Activated CD4-positive, alpha-beta T cell treated with anti-CD3 and anti-CD28 coated beads, Interleukin-2, amount 50 U/mL, for 16 hours (primary cell): ENCODE measurements around the gene RIN3.

Experiments used
- DNase-seq: peaks from one replicate; pipeline ENCODE4 v3.0.0-alpha.2; 2020

The RIN3 gene

DNA sequence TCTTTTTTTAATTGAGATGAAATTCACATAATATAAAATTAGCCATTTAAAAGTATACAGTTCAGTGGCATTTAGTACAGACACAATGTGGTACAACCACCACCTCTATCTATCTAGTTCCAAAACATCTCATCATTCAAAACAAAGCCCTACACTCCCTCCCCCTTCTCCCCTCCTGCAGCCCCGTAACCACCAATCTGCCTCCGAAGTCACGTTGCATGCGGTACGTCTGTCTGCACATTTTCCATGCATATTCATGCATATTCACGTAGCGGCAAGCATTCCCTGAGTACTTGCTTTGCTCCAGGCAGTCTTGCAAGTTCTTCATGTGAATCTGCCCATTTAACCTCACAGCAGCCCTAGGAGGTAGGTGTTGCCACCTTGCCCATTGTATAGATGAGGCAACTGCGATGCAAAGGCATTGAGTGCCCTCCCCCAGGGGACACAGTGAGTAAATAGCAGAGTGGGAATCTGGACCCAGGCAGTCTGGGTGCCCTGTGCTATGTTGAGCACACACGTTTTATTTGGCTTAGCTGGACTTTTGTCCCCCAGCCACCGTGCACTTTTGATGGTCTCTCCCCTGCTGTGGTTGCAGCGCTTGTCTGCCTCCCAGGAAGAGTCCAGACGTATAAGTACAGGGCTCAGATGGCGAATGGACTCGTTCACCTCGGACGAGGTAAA lies 43.4 kb downstream of the RIN3 start:
- DNase-seq: no peak

DNA sequence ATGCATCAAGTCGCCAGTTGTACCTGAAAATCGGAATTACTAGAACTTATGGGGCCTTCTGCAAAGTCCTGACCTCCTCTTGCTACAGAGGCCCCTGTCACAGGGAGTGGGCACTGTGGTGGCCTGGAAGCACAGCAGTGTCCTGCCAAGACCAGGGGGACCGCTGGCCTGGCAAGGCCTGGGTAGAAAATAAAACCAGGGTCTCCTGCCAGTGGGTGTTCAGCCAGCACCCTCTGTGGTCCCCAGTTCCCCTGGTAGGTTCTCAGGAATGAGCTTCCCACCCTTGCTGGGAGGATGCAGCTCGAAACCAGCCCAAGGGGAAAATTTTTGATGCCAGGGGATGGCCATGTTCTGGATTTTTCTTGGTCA lies 43.9 kb downstream of the RIN3 start:
- no peak for DNase-seq

GRCh38 chr14:92558319-92558718 lies 44.7 kb downstream of the RIN3 start:
- DNase-seq: peak; percentile 66

DNA sequence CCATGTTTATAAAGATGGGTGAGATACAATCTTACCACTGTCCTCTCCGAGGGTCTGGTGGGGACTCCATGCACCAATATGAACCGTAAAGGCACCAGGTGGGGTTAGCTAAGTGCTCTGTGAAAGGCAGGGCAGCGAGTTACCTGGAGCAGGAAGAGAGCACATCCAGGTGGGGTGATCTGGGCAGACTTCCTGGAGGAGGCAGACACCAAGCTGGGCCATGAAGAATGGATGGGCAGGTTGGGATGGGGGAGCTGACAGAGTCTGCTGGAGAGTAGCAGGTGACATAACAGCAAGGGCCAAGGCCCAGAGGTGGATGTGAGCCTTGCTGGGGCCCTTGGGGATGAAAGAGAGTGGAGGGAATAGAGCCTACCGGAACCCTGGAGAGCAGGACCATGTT lies 45.9 kb downstream of the RIN3 start:
- no peak for DNase-seq

- DNase-seq: no peak
Measured at GRCh38 chr14:92560106-92560865, 46.7 kb downstream of the RIN3 start.

DNA sequence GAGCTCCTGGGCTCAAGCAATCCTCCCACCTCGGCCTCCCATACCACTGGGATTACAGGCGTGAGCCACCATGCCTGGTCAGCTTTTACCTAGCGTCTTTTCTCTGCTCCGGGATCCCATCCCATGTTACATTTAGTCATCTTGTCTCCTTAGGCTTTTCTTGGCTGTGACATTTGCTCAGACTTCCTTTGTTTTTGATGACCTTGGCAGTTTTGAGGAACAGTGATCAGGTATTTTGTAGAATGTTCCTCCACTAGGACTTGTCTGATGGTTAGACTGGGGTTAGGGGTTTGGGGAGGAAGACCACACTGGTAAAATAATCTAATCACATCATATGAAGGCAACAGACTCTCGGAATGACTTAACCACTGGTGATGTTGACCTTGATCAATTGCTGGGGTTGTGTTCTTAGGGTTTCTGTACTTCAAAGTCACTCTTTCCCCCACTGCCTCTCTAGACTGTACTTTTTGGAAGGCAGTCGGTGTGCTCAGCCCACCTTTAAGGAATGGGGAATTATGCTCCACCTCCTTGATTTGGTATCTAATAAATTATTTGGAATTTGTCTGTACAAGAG lies 48.4 kb downstream of the RIN3 start:
- peak; percentile 54 for DNase-seq

DNA sequence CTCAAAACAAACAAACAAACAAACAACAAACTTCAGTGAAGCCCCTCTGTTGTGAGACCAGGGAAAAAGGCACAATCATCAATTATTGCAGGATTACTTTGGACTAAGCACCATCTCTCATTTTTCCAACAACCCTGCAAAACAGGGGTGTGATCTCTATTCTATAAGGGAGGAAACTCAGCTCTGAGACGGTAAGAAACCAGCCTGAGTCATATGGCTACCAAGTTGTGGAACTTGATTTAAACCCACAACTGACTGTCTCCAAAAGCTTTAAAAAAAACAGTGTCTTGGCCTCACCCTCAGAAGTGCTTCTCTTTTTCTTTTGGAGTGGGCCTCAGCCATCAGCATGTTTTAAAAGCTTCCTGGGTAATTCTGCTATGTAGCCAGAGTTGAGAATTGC lies 49.8 kb downstream of the RIN3 start:
- DNase-seq: peak; percentile 82

GRCh38 chr14:92563765-92564285 lies 50.2 kb downstream of the RIN3 start:
- no peak for DNase-seq

DNA sequence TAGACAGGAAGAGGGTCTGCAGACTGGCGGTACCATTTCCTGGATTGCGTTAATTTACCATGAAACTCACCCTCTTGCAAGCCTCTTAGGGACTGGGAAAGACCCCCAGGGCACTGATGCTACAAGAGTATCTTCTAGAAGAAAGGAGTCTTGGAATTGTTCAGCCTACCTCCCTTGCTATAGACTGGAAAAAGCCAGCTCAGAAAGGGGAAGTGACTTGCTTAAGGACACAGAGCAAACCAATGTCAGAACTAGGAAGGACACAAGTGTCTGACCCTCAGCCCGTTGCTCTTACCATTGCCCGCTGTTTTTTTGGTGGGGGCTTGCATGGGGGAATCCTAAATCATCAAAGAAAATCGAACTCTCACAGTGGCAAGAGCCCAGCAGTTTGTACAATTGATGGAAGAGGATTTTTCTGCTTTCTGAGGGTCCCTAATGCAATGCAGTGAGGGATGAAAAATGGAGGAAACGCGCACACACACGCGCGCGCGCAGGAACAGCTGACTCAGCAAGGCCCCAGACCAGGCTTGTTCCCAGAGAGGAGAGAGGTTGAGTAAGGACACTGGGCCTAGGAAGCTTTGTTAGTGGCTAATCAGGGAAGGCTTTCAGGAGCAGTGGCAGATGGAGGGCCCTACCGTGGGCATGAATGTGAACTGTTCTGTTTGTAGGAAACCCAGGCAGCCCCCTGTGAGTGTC lies 50.9 kb downstream of the RIN3 start:
- DNase-seq: no peak

DNA sequence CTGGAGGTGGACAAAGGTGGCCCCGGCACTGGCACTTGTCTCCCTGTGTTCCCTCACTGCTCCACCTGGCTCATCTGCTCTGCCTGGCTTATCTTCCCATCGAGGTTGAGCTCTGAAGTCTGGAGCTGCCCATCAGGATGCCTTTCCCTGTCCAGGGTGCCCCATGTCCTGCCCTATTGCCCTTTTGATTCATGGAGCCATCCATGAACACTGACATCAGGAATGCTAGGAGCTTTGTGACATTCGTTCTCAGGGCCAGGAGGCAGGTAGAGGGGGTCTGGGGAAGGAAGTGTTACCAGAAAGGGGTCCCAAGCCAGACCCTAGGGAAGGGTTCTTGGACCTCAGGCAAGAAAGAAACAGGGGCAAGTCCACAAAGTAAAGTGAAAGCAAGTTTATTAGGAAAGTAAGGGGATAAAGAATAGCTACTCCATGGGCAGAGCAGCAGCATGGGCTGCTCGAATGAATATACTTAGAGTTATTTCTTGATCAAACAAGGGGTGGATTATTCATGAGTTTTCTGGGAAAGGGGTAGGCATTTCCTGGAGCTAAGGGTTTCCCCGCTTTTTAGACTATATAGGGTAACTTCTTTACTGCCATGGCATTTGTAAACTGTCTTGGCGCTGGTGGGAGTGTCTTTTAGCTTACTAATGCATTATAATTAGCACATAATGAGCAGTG lies 51.6 kb downstream of the RIN3 start:
- DNase-seq: no peak

GRCh38 chr14:92565718-92566115 lies 52.1 kb downstream of the RIN3 start:
- no peak for DNase-seq

- no peak for DNase-seq
Measured at GRCh38 chr14:92567173-92567725, 53.7 kb downstream of the RIN3 start.

DNA sequence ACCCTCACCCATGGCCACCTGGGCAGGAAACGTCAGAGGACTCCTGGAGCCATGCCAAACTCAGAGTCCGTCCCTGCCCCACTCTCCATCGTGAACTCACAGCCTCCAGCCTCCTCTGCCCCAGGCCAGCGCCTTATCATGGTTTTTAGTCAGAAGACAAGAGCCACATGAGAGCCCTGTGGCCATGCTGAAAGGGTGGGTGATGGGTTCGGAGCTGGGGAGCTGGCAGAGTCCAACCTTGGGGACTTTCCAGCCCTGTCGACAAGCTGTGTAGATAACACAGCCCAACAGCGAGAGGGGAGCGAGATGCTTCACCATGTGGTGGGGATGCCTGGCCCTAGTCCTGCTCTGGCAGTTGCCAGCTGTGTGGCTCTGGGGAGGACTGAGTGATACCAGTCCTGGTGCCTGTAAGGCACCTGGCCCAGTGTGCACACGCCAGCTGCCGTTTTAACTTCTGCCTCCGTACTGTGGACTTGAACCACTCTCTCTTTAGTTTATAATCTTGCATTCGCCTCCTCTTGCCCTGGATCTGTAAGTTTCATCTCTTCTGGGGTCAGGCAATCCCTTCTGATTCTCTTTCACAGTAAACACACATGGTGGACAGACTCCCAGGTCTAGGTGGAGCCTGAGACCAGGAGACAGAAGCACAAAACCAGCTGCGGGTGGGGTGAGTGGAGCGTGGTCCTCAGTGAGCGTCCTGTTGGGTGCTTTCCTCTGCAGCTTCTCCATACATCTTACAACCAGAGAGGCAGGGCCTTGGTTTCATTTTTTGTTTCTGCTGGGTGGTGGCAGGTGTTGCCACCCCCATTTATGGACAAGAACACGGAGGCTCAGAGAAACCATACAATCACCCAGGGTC lies 55.3 kb downstream of the RIN3 start:
- DNase-seq: no peak

GRCh38 chr14:92570674-92571262 lies 57.2 kb downstream of the RIN3 start:
- no peak for DNase-seq

- DNase-seq: no peak
Measured at GRCh38 chr14:92572050-92572449, 58.5 kb downstream of the RIN3 start.

GRCh38 chr14:92573761-92574498 lies 60.3 kb downstream of the RIN3 start:
- no peak for DNase-seq

- DNase-seq: no peak
Measured at GRCh38 chr14:92575061-92575747, 61.6 kb downstream of the RIN3 start.

DNA sequence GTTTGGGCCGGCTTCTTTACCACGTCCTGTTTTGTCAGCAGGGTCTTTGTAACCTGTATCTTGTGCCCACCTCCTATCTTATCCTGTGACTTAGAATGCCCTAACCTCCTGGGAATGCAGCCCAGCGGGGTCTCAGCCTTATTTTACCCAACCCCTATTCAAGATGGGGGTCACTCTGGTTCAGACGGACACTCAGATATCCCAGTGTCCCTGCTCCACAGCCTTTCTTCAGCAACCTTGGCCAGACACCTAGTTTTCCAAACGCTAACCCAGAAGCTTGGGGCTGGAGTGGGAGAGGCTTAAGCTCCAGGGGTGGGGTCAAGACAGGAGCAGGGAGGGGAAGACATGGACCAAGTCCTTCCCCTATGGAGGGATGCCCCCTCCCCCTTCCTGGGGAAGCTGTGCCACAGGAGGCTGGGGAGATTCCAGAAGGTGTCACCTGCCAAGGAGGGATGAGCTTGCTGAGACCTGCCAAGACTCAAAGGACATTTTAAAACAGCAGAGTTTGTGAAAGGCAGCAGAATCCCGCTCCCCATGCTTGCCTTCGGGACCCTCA lies 62.2 kb downstream of the RIN3 start:
- DNase-seq: no peak

DNA sequence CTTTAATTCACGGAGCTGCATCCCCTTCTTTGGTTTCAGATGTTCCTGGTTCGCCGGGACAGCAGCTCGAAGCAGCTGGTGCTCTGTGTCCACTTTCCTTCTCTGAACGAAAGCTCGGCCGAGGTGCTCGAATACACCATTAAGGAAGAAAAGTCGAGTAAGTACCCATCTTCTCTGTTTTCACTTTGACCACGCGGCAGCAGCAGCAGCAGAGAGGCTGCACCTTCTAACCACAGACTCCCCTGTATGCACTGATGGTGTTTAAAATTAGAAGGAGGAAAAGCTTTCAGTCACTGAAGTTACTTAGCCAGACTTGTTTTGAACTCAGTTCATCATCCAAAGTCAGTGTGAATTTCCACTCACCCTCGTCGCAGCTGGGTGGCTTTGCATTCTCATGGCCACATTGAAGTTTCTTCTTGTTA lies 63.8 kb downstream of the RIN3 start:
- DNase-seq: peak; percentile 72
